BLaER1 (cell line): ENCODE data around the gene HECW1.
A peak's percentile ranks its signal among the peaks of the same experiment; 100 is the strongest.

Experiments used
- H3K27ac ChIP-seq: shearing (Covaris generic); formaldehyde crosslinking; 2 replicates; pipeline ENCODE4 v1.8.1; 2022
- H3K27me3 ChIP-seq: shearing (Covaris generic); formaldehyde crosslinking; 2 replicates; pipeline ENCODE4 v1.8.1; 2022
- H3K36me3 ChIP-seq: shearing (Covaris generic); formaldehyde crosslinking; 2 replicates; pipeline ENCODE4 v1.8.1; 2022
- H3K4me1 ChIP-seq: shearing (Covaris generic); formaldehyde crosslinking; 2 replicates; pipeline ENCODE4 v1.8.1; 2022
- H3K4me2 ChIP-seq: shearing (Covaris generic); formaldehyde crosslinking; 2 replicates; pipeline ENCODE4 v1.8.1; 2022
- H3K4me3 ChIP-seq: shearing (Covaris generic); formaldehyde crosslinking; 2 replicates; pipeline ENCODE4 v1.8.1; 2022
- H3K9ac ChIP-seq: shearing (Covaris generic); formaldehyde crosslinking; 2 replicates; pipeline ENCODE4 v1.8.1; 2022
- H3K9me3 ChIP-seq: shearing (Covaris generic); formaldehyde crosslinking; 2 replicates; pipeline ENCODE4 v1.8.1; 2022
- H4K20me1 ChIP-seq: shearing (Covaris generic); formaldehyde crosslinking; 2 replicates; pipeline ENCODE4 v1.8.1; 2022
- Cebpa-rat ChIP-seq: shearing (Covaris generic); IDR thresholded peaks from 2 replicates; pipeline ENCODE4 v1.8.1; 2022

HECW1 gene

GRCh38 chr7:43110791-43111535 is 1.5 kb upstream of the HECW1 start:
- H3K9me3 ChIP-seq, result no peaks in the 10 kb centered on the region
- H4K20me1 ChIP-seq, result no peaks in the 10 kb centered on the region
- H3K27me3 ChIP-seq, result no peaks in the 10 kb centered on the region
- peaks cover 63% of the 10 kb centered on the region for H3K4me1 ChIP-seq
- no peaks in the 10 kb centered on the region for H3K36me3 ChIP-seq
- peak overlapping the region; percentile 83 for H3K4me3 ChIP-seq
- peak overlapping the region; percentile 81; the same call in 1 of the 2 replicates for H3K9ac ChIP-seq
- TF ChIP-seq Cebpa-rat, result peak; percentile 73; the same call in 1 of the 2 replicates
- peak overlapping the region; percentile 64; the same call in 1 of the 2 replicates for H3K27ac ChIP-seq
- peak overlapping the region; percentile 94 for H3K4me2 ChIP-seq

- H3K27me3 ChIP-seq, result no peaks in the 10 kb centered on the region
- peak overlapping the region; percentile 83 for H3K4me3 ChIP-seq
Observed at GRCh38 chr7:43111630-43112458, 603 bp upstream of the HECW1 start.

DNA sequence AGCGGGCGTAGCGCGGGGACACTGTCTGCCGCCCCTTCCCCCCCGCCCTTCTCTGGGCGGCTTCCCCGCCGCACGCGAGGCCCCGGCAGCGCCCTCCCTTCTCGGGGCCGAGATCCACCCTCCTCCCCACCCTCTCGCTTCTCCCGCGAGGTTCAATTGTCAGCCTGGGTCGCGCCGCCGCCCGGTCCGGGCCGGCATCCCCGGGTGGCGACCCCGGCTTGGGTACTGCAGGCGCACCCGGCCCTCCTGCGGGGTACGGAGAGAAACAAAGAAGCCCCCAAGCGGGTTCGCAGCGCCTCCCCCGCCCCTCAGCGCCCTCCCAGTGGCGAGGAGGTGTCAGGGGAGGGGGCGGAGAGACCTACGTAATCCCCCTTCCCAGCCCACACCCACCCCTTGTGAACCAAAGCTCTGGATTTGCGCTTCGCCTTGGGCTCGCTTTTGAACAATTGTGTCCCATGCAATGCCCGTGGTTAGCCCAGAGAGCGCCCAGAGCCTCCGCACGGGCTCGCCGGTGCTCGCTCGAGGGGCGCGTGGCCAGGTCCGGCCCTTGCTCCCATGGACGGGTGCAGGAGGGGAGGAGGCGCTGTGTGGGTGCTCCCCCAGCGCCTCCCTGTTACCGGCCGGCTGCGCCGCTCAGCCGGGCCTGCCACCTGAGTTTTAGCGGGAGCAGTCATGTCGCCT is 634 bp downstream of the HECW1 start:
- H3K4me2 ChIP-seq, result peak overlapping the region; percentile 94
- no peaks in the 10 kb centered on the region for H3K9me3 ChIP-seq
- peak overlapping the region; percentile 84 for H3K27ac ChIP-seq
- no peak for TF ChIP-seq Cebpa-rat
- peak overlapping the region; percentile 81 for H3K9ac ChIP-seq
- no peaks in the 10 kb centered on the region for H4K20me1 ChIP-seq
- H3K36me3 ChIP-seq, result no peaks in the 10 kb centered on the region
- H3K4me3 ChIP-seq, result peak overlapping the region; percentile 83
- H3K27me3 ChIP-seq, result no peaks in the 10 kb centered on the region
- H3K4me1 ChIP-seq, result peaks cover 84% of the 10 kb centered on the region

More at GRCh38 chr7:43111630-43112458, 603 bp upstream of the HECW1 start:
- H3K27ac ChIP-seq, result peak overlapping the region; percentile 64; the same call in 1 of the 2 replicates
- no peaks in the 10 kb centered on the region for H3K36me3 ChIP-seq
- peaks cover 72% of the 10 kb centered on the region for H3K4me1 ChIP-seq
- H4K20me1 ChIP-seq, result no peaks in the 10 kb centered on the region
- no peak for TF ChIP-seq Cebpa-rat
- peak overlapping the region; percentile 94 for H3K4me2 ChIP-seq
- H3K9ac ChIP-seq, result peak overlapping the region; percentile 81; the same call in 1 of the 2 replicates
- H3K9me3 ChIP-seq, result no peaks in the 10 kb centered on the region

- Histone ChIP-seq H3K4me2 (peak overlapping the region; percentile 94), H3K9ac (peak overlapping the region; percentile 81), H3K27me3 (no peaks in the 10 kb centered on the region), H3K4me1 (peaks cover 84% of the 10 kb centered on the region), H3K36me3 (no peaks in the 10 kb centered on the region), H3K4me3 (peak overlapping the region; percentile 83), H3K9me3 (no peaks in the 10 kb centered on the region), H4K20me1 (no peaks in the 10 kb centered on the region), H3K27ac (peak overlapping the region; percentile 84)
- TF ChIP-seq Cebpa-rat, result no peak
Observed at GRCh38 chr7:43113622-43114457, 1.4 kb downstream of the HECW1 start.

DNA sequence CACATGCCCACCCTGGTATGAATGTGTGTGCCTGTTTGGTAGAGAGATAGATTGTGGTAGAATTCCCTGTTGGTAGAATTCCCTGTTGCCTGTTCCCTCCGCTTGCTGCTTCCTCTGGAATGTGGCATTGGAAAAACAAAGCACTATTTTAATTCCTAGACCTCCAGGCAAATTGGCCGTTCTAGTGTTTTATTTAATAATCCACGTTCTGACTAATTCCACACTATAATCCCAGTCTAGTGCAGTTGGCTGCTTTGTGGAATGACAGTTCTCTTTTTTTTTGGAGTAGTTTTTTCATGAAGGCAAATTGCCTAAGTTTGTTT is 2.0 kb downstream of the HECW1 start:
- Histone ChIP-seq H3K4me3 (peak overlapping the region; percentile 83), H3K36me3 (no peaks in the 10 kb centered on the region; the same call in 1 of the 2 replicates), H3K4me1 (peaks cover 83% of the 10 kb centered on the region), H3K27ac (no peak overlapping the region), H3K9ac (peak overlapping the region; percentile 81), H3K27me3 (no peaks in the 10 kb centered on the region), H4K20me1 (no peaks in the 10 kb centered on the region), H3K9me3 (no peaks in the 10 kb centered on the region), H3K4me2 (peak overlapping the region; percentile 94)
- no peak for TF ChIP-seq Cebpa-rat

DNA sequence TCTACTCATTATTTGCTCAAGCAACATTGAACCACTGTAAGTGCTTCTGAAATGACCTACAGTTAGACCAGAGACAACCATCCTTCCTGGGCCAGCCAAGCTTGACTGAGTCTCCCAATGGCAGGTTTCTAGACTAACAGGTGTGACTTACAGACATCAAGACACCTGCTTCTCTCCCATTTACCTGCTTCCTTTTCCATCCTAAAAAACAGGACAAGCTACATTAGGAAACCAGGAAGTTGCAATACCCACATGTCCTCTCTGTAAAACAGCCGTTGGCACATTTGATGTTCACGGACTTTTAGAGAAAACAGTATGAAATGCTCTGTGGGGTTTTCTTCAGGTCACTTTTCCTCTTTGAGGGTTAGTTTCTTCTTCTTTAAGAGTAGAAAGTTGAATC is 4.0 kb downstream of the HECW1 start:
- peaks cover 17% of the 10 kb centered on the region for H3K36me3 ChIP-seq
- H3K9ac ChIP-seq, result peak overlapping the region; percentile 43; the same call in 1 of the 2 replicates
- H3K4me3 ChIP-seq, result peak overlapping the region; percentile 83; the same call in 1 of the 2 replicates
- TF ChIP-seq Cebpa-rat, result no peak
- H3K4me2 ChIP-seq, result peak overlapping the region; percentile 94
- H4K20me1 ChIP-seq, result no peaks in the 10 kb centered on the region
- peaks cover 63% of the 10 kb centered on the region for H3K4me1 ChIP-seq
- H3K27ac ChIP-seq, result peak overlapping the region; percentile 39
- no peaks in the 10 kb centered on the region for H3K27me3 ChIP-seq
- H3K9me3 ChIP-seq, result no peaks in the 10 kb centered on the region

DNA sequence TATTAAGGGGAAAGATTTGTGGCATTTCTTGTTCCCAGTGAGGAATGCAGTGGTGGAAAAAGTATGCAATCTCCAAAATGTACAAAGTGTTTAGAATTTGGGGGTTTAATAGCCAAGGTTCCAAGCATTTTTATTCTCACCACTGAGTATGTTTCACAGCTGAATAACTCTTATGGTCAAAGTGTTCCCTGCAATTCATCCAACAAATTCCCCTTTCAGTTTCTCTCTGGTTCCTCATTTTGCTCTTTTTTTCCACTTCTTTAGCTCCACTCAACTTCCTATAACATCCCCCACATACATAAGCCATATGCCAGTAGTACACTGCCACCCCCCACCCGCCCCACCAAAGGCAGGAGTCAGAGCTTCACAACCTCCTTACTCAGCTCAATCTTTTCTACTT is 4.6 kb downstream of the HECW1 start:
- no peak for TF ChIP-seq Cebpa-rat
- peak overlapping the region; percentile 39 for H3K27ac ChIP-seq
- H4K20me1 ChIP-seq, result no peaks in the 10 kb centered on the region
- peaks cover 56% of the 10 kb centered on the region for H3K4me1 ChIP-seq
- peaks cover 17% of the 10 kb centered on the region for H3K36me3 ChIP-seq
- no peaks in the 10 kb centered on the region for H3K9me3 ChIP-seq
- H3K27me3 ChIP-seq, result no peaks in the 10 kb centered on the region
- no peak overlapping the region for H3K4me3 ChIP-seq
- peak overlapping the region; percentile 94 for H3K4me2 ChIP-seq
- no peak overlapping the region for H3K9ac ChIP-seq

GRCh38 chr7:43117861-43118260 is 5.4 kb downstream of the HECW1 start:
- H3K4me2 ChIP-seq, result peak overlapping the region; percentile 94
- no peak overlapping the region for H3K4me3 ChIP-seq
- TF ChIP-seq Cebpa-rat, result no peak
- peaks cover 17% of the 10 kb centered on the region for H3K36me3 ChIP-seq
- H3K27ac ChIP-seq, result no peak overlapping the region; the same call in 1 of the 2 replicates
- peaks cover 56% of the 10 kb centered on the region for H3K4me1 ChIP-seq
- no peaks in the 10 kb centered on the region for H3K27me3 ChIP-seq
- H3K9ac ChIP-seq, result no peak overlapping the region
- no peaks in the 10 kb centered on the region for H4K20me1 ChIP-seq
- no peaks in the 10 kb centered on the region for H3K9me3 ChIP-seq

DNA sequence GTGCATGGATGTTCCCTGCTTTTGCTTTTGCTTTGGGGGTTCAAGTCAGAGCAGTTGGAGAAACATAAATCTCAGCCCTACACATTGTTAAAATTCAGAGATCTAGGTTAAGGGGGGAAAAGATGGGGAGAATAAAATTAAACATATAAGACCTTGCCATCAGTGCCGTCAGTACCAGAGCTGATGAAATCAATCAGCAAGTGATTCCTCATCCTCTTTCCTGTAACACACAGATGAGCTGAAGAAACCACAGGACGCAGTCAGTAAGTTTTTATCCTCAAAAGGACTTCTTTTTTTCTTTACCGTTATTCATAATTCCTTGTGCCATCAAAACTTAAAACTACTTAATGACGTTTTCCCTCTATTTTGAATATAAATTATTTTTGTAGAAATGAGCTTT is 5.9 kb downstream of the HECW1 start:
- no peaks in the 10 kb centered on the region for H3K27me3 ChIP-seq
- TF ChIP-seq Cebpa-rat, result no peak

More for the DNA sequence above, 5.9 kb downstream of the HECW1 start:
- Histone ChIP-seq H3K9me3 (no peaks in the 10 kb centered on the region), H4K20me1 (no peaks in the 10 kb centered on the region), H3K9ac (no peak overlapping the region), H3K4me1 (peaks cover 56% of the 10 kb centered on the region), H3K27ac (no peak overlapping the region; the same call in 1 of the 2 replicates), H3K4me2 (peak overlapping the region; percentile 94), H3K4me3 (no peak overlapping the region), H3K36me3 (peaks cover 17% of the 10 kb centered on the region)
